SK-N-MC (cell line): ENCODE data around the gene FUT8.

Source experiments
- EZH2 ChIP-seq: fragments of 200-600 bp; sonication (generic); IDR thresholded peaks from one replicate; pipeline ENCODE4 v1.6.1; 2017; ENCODE audit warnings: antibody characterized with exemption
- FOXP2 ChIP-seq: optimal IDR thresholded peaks from 2 replicates; pipeline ENCODE3; 2011; ENCODE audit warnings: mild to moderate bottlenecking, moderate library complexity; ENCODE audit not compliant: insufficient read depth; ENCODE audit errors: extremely low read length, control extremely low read depth
- POLR2AphosphoS5 ChIP-seq: IDR thresholded peaks from 2 replicates; pipeline ENCODE4 v1.6.1; 2012; ENCODE audit warnings: mild to moderate bottlenecking, low read depth, low read length, borderline replicate concordance

DNA sequence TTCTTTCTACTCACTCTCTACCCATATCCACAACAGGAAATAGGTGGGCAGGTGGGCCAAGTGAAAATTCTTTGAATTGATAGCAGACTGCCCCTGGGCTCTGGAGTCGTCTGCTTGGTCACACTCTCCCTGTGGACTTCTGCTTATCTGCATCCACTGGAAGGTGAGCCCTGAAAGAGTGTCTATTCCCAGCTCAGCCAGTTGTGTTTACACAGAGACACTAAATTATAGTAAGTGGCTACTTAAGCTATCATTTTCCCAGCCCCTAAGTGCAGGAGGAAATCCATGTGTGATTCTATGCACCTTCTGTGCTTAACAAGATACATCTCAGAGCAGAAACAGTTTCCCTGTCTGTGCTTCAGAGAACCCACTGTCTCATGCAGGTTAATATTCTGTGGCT is 338.4 kb downstream of the FUT8 start:
- no peak for TF ChIP-seq EZH2
- no peak for TF ChIP-seq POLR2AphosphoS5
- TF ChIP-seq FOXP2, result no peak
